ENCODE data around the gene CHM. TPM values are rescaled to one million over a fixed set of nuclear protein-coding genes. Genes with fewer than 3 reads are reported as not detected.

Gene CHM
- total and polyA plus RNA-seq, 2 of the 8 experiments (the other 6 are each of a cell fraction or from before 2014, with no cell fraction given): 8.6 to 15.5 TPM

DNA sequence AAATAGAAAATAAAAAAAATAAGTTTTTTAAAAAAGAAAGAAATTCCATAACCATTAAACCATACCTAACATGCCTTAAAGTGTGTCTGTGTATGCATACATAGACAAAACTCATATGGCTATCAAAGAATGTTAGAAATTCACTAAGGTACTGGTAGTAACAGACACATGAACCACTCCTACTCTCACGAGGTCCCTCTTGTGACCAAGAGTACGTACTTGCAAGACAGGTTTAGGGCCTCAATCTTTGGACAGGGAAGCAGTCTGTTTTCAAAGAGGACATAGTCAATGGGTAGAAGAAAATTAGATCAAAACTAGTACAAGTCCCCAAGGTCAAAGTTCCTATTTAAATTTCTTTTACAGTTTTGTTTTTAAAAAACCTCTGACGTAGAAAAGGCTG, 117.3 kb downstream of the CHM start:
- no peaks in the 10 kb centered on the region for H3K9me3 ChIP-seq (ENCODE audit: insufficient read depth in 2 of 2, low read depth in 1 of 2, low read length in 1 of 2)
- H4K20me1 ChIP-seq (replicated peaks in 1 of 2; ENCODE audit: control insufficient read depth in 1 of 2, insufficient read depth in 2 of 2, low read length in 2 of 2): peaks cover 0 to 2% of the 10 kb centered on the region in 2 experiments
- no peaks in the 10 kb centered on the region for H3K79me1 ChIP-seq (ENCODE audit: low read depth, low read length)
- H3K4ac ChIP-seq (replicated peaks; ENCODE audit: insufficient read length, low read depth, low read length): no peak overlapping the region
- H3K23ac ChIP-seq (ENCODE audit: insufficient read length): no peak overlapping the region
- no peaks in the 10 kb centered on the region for H3K79me2 ChIP-seq (ENCODE audit: control insufficient read depth in 1 of 2, insufficient read depth in 2 of 2, low read length in 2 of 2)
- H3K36me3 ChIP-seq (ENCODE audit: control insufficient read depth in 2 of 4, insufficient read depth in 4 of 4, low read length in 3 of 4): no peaks in the 10 kb centered on the region
- no peak overlapping the region for H2BK12ac ChIP-seq (ENCODE audit: low read depth, low read length)
- no peaks in the 10 kb centered on the region; a peak in 1 of 7 replicates for H3K4me1 ChIP-seq (replicated peaks in 1 of 4; ENCODE audit: control insufficient read depth in 3 of 4, insufficient read depth in 4 of 4, low read length in 3 of 4)
- no peaks in the 10 kb centered on the region for H3K27me3 ChIP-seq (replicated peaks in 1 of 4; ENCODE audit: control insufficient read depth in 3 of 4, extremely low read depth in 1 of 4, insufficient read depth in 3 of 4, low read length in 3 of 4)
- no peak overlapping the region for H3K27ac ChIP-seq (ENCODE audit: low read depth, low read length)
- no peak overlapping the region for H2BK120ac ChIP-seq (replicated peaks; ENCODE audit: low read depth, low read length)
- no peak overlapping the region for H3K4me3 ChIP-seq (ENCODE audit: extremely low read depth in 1 of 4, insufficient read depth in 2 of 4, low read depth in 3 of 4, low read length in 4 of 4)
- no peak overlapping the region for H4K91ac ChIP-seq (replicated peaks; ENCODE audit: insufficient read length, low read length)
- no peak overlapping the region for H2BK5ac ChIP-seq (ENCODE audit: low read depth, low read length)
- ChIA-PET CTCF (ENCODE audit: partially characterized antibody) (interaction anchor here (0.6 kb wide), 1 partner anchor 228 kb away, joined by 3 read pairs; no protein-coding TSS in a partner anchor), POLR2A (ENCODE audit: partially characterized antibody) (no interaction called here)
- H4K8ac ChIP-seq (ENCODE audit: extremely low read depth, insufficient read depth, low read length): no peak overlapping the region
- no peak overlapping the region for H3K9ac ChIP-seq (replicated peaks in 1 of 4; ENCODE audit: extremely low read depth in 1 of 4, low read depth in 3 of 4, low read length in 3 of 4)
- H3K18ac ChIP-seq (ENCODE audit: extremely low read depth, low read length): no peak overlapping the region
- no peak overlapping the region for H3K4me2 ChIP-seq (ENCODE audit: insufficient read depth in 1 of 2, low read depth in 2 of 2, low read length in 2 of 2)
- no peak overlapping the region for H2BK15ac ChIP-seq (ENCODE audit: low read length)
- H3K23me2 ChIP-seq (ENCODE audit: low read depth, low read length): no peaks in the 10 kb centered on the region
- no peak overlapping the region for H2BK20ac ChIP-seq (ENCODE audit: low read length)
- FAIRE-seq: no peak
- no peak overlapping the region for H3K14ac ChIP-seq (ENCODE audit: insufficient read length)
- no peak overlapping the region for H4K5ac ChIP-seq (ENCODE audit: insufficient read length, low read depth, low read length)
- H3K56ac ChIP-seq (replicated peaks; ENCODE audit: insufficient read length, low read depth, low read length): no peak overlapping the region
- H2AFZ ChIP-seq (ENCODE audit: low read length): no peak overlapping the region
- no peak for DNase-seq (ENCODE audit: low read depth in 1 of 2, low spot score in 2 of 2)
- no peak overlapping the region for H2AK5ac ChIP-seq (ENCODE audit: low read depth, low read length)
- 81% methylated on average over 3 of the region's 3 CpGs; no CpG with 5 or more reads in 1 of the 2 experiments for WGBS, 2 experiments (ENCODE audit: extremely low coverage in 1 of 2, insufficient coverage in 1 of 2, insufficient read length in 1 of 2, insufficient replicate concordance in 2 of 2, low coverage in 1 of 2, low lambda C conversion rate in 2 of 2, missing lambda C conversion rate in 1 of 2)
- TF ChIP-seq GTF2F1 (IDR thresholded peaks at IDR 0.05; ENCODE audit: borderline replicate concordance, low read depth, low read length) (no peak), CTBP2 (IDR thresholded peaks at IDR 0.05; ENCODE audit: borderline replicate concordance, insufficient read depth, insufficient read length, low read length) (no peak), HDAC6 (IDR thresholded peaks at IDR 0.05; ENCODE audit: low read depth, low read length) (no peak), KDM5A (IDR thresholded peaks at IDR 0.05; ENCODE audit: low read length) (no peak), BRCA1 (IDR thresholded peaks at IDR 0.05; ENCODE audit: low read depth, low read length) (no peak), CREB1 (IDR thresholded peaks at IDR 0.05) (no peak), POLR2AphosphoS5 (IDR thresholded peaks at IDR 0.05; ENCODE audit: low read depth, low read length) (no peak), SP2 (IDR thresholded peaks at IDR 0.05; ENCODE audit: low read length) (no peak), NRF1 (IDR thresholded peaks at IDR 0.05; ENCODE audit: low read depth, low read length) (no peak), RXRA (IDR thresholded peaks at IDR 0.05; ENCODE audit: insufficient read depth, low read depth, low read length) (no peak)
- TF ChIP-seq, protein P1, sequence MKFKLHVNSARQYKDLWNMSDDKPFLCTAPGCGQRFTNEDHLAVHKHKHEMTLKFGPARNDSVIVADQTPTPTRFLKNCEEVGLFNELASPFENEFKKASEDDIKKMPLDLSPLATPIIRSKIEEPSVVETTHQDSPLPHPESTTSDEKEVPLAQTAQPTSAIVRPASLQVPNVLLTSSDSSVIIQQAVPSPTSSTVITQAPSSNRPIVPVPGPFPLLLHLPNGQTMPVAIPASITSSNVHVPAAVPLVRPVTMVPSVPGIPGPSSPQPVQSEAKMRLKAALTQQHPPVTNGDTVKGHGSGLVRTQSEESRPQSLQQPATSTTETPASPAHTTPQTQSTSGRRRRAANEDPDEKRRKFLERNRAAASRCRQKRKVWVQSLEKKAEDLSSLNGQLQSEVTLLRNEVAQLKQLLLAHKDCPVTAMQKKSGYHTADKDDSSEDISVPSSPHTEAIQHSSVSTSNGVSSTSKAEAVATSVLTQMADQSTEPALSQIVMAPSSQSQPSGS (IDR thresholded peaks at IDR 0.05; ENCODE audit: low read length): no peak
- TF ChIP-seq, protein P2, sequence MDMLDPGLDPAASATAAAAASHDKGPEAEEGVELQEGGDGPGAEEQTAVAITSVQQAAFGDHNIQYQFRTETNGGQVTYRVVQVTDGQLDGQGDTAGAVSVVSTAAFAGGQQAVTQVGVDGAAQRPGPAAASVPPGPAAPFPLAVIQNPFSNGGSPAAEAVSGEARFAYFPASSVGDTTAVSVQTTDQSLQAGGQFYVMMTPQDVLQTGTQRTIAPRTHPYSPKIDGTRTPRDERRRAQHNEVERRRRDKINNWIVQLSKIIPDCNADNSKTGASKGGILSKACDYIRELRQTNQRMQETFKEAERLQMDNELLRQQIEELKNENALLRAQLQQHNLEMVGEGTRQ (IDR thresholded peaks at IDR 0.05; ENCODE audit: low read length): no peak
